Hepatocyte (in vitro differentiated cells): ENCODE measurements around the gene CRTAP.

Experiments
- EZH2 ChIP-seq: fragments of 200-600 bp; sonication (generic); IDR thresholded peaks from 2 replicates; pipeline ENCODE4 v1.6.1; 2016; ENCODE audit warnings: antibody characterized with exemption, mild to moderate bottlenecking, borderline replicate concordance
- EZH2phosphoT487 ChIP-seq: fragments of 200-600 bp; sonication (generic); IDR thresholded peaks from one replicate; pipeline ENCODE4 v1.6.1; 2018; ENCODE audit warnings: antibody characterized with exemption, mild to moderate bottlenecking, low read depth, moderate library complexity; ENCODE audit not compliant: unreplicated experiment, severe bottlenecking
- TF ChIP-seq, protein P1 (sequence below): fragments of 200-600 bp; sonication (generic); IDR thresholded peaks from 2 replicates; pipeline ENCODE4 v1.5.1; 2016; ENCODE audit warnings: antibody characterized with exemption, mild to moderate bottlenecking; ENCODE audit not compliant: poor library complexity

DNA sequence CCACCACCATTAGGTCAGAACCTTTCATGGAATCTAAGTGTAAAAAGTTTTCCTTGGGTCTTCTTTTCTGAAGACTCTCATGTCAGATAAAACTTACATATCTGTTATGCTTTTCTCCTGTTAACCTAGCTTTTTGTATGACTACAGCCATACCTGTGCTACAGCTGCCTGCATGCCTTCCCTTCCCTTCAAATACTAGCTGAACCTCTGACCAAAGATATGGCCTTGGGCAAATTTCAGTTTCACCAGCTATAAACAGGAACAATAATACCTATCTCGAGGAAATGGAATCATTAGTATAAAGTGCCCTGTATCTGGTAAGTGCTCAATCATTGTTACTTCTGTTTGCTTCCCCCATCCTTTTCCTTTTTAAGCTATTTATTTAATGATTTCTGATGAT is 41.9 kb upstream of the CRTAP start:
- TF ChIP-seq, protein P1, sequence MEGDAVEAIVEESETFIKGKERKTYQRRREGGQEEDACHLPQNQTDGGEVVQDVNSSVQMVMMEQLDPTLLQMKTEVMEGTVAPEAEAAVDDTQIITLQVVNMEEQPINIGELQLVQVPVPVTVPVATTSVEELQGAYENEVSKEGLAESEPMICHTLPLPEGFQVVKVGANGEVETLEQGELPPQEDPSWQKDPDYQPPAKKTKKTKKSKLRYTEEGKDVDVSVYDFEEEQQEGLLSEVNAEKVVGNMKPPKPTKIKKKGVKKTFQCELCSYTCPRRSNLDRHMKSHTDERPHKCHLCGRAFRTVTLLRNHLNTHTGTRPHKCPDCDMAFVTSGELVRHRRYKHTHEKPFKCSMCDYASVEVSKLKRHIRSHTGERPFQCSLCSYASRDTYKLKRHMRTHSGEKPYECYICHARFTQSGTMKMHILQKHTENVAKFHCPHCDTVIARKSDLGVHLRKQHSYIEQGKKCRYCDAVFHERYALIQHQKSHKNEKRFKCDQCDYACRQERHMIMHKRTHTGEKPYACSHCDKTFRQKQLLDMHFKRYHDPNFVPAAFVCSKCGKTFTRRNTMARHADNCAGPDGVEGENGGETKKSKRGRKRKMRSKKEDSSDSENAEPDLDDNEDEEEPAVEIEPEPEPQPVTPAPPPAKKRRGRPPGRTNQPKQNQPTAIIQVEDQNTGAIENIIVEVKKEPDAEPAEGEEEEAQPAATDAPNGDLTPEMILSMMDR: no peak
- no peak for TF ChIP-seq EZH2
- no peak for TF ChIP-seq EZH2phosphoT487
